NCI-H345 treated with DMSO at 0.1 percent for 48 hours (cell line): Measurements from ENCODE around the gene SLC24A4.

Source experiments
- DNase-seq: peaks from one replicate; lab custom pipeline; 2025; ENCODE audit not compliant: unreplicated experiment; lab: John Stamatoyannopoulos, UW

The SLC24A4 gene

DNA sequence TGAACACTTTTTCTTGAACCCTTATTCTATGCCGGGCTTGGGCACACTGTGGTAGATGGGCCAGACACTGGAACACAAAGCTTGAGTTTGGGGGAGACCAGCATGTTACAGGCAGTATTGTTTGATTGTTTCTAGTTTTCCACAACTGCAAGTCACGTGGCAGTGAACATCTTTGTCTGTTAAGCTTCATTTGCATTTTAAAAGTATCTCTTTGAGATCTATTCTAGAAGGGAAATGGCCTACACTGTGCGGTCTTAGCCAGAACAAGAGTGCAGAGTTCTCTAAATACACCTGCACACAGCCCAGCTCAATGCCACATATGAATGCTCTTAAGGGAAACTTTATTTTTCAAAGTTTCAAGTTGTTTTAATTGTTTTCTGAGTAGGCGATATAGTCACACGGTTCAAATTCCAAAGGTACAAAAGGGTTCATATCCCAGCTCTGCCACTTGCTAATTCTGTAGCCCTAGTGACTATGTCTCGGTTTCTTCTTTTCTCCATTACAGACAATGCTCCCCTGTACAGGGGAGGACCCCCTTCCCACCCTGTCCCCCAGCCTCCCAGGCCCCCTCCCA lies 215.5 kb downstream of the SLC24A4 start:
- DNase-seq: no peak

DNA sequence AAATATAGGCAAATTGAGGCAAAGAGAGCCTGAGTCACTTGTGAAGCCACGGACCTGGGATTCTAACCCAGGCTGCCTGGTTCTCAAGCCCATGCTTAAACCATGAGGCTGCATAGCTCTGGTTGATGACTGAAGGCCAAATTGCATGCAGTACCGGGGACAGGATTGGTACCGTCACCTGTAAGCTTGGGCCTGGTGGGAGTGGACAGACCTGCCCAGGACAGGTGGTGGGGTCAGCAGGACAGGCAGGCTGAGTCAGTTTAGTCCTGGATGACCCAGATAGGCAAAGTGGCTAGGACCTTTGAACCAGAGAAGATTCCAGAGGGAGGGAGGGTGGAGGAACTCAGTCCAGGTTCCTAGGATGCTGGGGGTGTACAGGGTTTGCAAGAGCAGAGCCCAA lies 216.5 kb downstream of the SLC24A4 start:
- no peak for DNase-seq

DNA sequence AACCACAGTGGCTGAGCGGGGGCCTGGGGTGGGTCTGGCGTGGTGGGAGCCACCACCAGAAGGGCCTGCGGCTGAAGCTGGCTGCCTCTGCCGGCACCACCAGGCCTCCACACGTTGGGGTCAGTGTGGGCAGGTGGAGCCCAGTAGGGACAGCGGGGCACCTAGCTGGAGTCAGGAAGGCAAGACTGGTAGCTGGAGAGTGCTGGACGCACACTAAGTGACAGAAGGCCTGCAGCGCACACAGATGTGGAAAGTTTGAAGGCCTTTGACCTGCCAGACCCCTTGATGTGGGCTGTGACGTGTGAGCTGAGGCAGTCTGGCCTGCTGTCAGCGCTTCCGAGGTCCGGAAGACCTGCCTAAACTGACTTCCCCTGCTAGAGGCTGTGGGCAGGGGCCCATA lies 216.9 kb downstream of the SLC24A4 start:
- no peak for DNase-seq

DNA sequence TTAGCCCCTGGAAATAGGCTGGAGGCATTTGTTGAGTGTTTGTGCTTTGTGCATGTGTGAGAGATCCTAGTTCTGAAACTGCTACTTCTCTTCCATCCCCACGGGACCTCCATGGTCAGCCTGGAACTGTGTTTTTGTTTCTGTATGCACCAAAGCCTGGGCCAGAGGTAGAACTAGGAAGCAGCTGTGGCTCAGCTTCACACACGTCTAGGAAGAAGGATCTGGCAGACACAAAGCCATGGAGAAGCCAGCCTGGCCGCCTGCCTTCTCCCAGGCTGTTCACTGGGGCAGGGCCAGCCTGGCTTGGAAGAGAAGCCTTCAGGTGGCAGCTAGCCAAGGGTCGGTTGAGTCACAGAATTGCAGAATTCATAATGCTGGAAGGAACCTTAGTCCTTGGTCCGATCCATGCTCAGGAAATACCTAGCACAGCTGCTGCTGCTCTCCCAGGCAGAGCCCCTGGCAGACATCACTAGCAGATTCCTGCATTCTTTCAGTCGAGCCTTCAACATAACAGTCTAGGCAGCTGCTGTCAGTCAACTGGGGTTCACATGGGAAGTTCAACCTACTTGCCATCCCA lies 217.6 kb downstream of the SLC24A4 start:
- DNase-seq: no peak

DNA sequence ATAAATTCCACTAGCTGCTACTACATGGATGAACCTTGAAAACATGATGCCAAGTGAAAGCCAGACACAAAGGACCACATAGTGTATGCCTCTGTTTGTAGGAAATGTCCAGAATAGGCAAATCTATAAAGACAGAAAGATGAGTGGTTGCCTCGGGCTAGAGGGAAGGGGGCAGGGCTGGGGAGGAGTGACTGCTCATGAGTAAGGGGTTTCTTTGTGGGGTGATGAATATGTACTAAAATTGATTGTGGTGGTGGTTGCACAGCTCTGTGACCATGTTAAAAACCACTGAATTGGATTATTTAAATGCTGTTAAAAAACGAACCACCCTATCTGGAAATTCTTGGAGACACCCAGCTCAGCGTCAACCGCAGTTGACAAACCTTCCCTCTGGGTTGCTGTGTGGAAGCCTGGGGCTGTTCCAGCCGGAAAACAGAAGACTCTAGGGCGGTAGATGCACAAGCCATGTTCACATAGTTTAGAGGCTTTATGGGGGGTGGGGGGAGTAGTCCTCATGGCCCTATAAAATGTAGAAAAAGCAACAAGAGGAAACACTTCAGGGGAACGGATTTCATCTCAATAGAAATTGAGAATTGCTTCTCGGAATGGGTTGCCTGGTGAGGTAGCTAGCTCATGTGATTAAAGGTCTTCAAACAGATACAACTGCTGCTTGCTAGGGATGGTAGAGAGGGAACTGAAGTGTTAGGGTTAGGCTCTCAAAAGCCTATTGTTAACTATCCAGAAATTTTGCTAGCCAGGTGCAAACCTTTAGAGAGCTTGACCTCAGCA lies 220.0 kb downstream of the SLC24A4 start:
- DNase-seq: no peak

DNA sequence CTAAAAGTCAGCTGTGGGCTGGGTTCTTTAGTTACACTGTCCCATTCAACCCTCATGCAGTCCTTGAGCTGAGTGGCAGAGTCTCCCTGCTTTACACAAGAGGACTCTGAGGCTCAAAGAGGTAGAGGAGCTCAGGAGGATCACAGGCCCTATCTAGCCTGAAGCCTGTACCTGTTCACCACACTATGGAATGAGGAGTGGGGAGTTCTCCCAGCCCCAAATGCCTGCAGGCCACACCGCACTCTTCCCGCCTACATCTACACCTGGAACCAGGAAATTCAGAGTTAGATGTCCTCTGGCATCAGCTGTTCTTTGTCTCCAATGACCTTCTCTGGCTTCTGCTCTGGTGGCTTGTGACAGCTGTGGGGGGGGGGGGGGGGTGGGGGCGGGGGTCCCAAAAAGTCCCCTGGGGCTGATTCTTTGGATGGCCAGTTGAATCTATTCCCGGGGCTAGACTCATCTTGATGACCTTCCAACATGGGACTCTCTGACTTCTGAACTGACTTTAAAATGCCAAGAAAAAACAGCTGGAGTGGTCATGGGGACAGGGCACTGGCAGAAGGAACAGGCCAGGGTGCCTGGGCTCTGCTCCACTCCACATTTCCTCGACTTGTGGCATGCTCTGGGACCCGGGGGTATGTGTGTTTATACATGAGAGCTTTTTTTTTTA lies 221.2 kb downstream of the SLC24A4 start:
- no peak for DNase-seq

DNA sequence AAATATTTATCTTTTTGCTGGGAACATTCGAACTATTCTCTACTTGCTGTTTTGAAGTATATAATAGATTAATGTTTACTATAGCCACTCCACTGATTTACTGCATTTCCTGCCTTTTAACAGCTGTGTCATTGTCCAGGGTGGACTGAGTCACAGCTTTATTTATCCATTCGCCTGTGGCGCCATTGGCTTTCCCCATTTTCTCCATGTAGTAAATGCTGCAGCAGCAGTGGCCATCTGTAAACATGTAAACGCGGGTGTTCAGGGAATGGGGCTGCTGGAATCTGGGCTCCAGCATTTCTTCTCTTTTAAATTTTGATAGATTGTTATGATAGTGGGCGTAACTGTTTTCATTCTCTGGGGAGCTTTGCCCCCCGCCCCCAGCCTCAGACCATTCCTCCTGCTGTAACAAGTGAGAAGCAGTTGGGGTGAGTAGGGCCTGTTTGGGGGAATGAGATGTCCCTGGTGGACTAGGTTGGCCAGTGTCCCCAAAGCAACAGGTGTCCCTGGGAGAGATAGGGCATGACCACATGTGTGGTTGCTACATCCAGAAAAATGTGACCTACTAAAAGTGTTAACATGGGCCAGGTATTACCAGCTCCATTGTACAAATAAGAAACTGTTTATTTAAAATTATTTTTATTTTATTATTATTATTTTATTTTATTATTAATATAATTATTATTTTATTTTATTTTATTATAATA lies 223.5 kb downstream of the SLC24A4 start:
- DNase-seq: no peak

DNA sequence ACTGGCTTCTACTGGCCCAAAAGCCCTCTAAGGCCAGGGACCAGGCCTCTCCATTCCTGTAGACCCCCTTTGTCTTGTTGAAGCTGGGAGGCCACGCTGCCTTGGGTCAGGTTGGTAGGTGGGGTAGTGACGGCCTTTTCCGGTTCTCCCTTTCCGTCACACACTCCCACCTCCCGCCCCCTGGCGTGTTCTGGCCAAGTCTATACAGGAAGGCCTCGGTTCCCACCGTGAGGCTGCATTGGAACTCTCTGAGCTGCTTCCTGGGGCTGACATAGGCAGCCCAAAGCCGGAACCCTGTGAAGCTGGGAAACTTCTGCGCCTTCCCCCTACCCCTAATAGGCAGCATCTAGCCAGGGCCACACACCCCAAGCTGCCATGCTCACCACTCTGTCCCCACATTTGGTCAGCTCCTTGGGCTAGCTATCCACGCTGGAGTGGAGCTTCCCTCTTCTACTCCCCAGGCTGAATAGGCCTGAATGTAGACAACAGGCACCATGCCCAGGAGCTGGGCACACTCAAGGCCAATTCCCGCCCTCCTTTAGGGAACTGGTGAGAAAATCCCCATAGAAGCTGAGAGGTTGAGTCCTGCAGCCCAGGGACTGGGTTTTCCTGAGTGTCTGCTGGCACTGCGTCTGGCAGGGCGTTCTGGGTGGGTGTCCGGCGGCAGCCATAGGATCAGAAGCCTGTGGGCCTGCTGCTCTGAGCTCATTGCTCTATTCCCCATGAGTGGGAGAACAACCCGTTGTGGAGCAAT lies 226.3 kb downstream of the SLC24A4 start:
- DNase-seq: no peak

DNA sequence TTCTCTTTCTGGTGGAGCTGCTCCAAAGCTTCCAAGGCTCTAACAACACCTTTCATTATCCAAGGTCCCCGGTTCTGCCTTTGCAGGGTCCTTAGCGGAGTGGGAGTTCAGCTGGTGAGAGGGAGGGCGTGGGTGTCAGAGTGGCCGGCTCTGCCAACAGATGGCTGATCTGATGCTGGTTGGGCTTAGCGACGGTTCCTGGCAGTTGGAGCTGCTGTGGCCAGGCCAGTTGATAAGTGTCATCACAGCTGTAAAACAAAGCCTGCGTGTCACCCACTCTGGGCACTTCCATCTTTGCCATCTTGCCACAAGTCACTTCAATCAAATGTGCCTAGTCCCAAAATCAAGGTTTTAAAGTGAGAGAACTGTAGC lies 226.9 kb downstream of the SLC24A4 start:
- no peak for DNase-seq
